PC-9 (cell line): ENCODE measurements around the gene ABCA2. TPM values are rescaled to one million over a fixed set of nuclear protein-coding genes. Genes with fewer than 3 reads are reported as not detected.

ENCODE experiments used
- BruUV-seq: library from RNA; stranded (reverse); fragments of 400-500 nt; replicated peaks from 2 replicates; lab custom pipeline; 2021; lab: Mats Ljungman, UMichigan
- CTCF ChIA-PET: fragments of 300-600 bp; sonication (Branson Sonifier 250); formaldehyde crosslinking; loops from one replicate; lab custom pipeline; 2022; ENCODE audit warnings: antibody characterized with exemption; lab: Charles Lee
- POLR2A ChIA-PET: fragments of 300-600 bp; sonication (Branson Sonifier 250); formaldehyde crosslinking; loops from one replicate; lab custom pipeline; 2022; ENCODE audit warnings: antibody characterized with exemption; ENCODE audit not compliant: unreplicated experiment; lab: Charles Lee
- DNase-seq, 2 experiments: peaks; one replicate each; pipeline versions ENCODE4 v3.0.0 to v3.0.0-alpha.2; 2015 to 2022; ENCODE audit warnings: mixed read lengths in 1 of 2
- H2AFZ ChIP-seq: fragments of 200-600 bp; sonication (generic); 2 replicates; pipeline ENCODE4 v1.8.1; 2017; ENCODE audit warnings: antibody characterized with exemption
- H3F3A ChIP-seq: fragments of 200-600 bp; sonication (generic); 2 replicates; pipeline ENCODE4 v1.8.1; 2017; ENCODE audit warnings: antibody characterized with exemption, mild to moderate bottlenecking, low read depth; ENCODE audit not compliant: insufficient read depth
- H3K27ac ChIP-seq: fragments of 200-600 bp; sonication (generic); 2 replicates; pipeline ENCODE4 v1.6.1; 2016; ENCODE audit warnings: mixed run types
- H3K27me3 ChIP-seq: fragments of 200-600 bp; sonication (generic); 2 replicates; pipeline ENCODE4 v1.6.1; 2016; ENCODE audit warnings: low read depth, mixed run types; ENCODE audit not compliant: insufficient read depth
- H3K36me3 ChIP-seq: fragments of 200-600 bp; sonication (generic); 2 replicates; pipeline ENCODE4 v1.6.1; 2016; ENCODE audit warnings: low read depth, mixed run types
- H3K4me1 ChIP-seq: fragments of 200-600 bp; sonication (generic); replicated peaks from 2 replicates; pipeline ENCODE4 v1.6.1; 2016; ENCODE audit warnings: mixed run types; ENCODE audit not compliant: insufficient read depth
- H3K4me2 ChIP-seq: fragments of 200-600 bp; sonication (generic); 2 replicates; pipeline ENCODE4 v1.6.1; 2017; ENCODE audit warnings: mixed run types
- H3K4me3 ChIP-seq: fragments of 200-600 bp; sonication (generic); 2 replicates; pipeline ENCODE4 v1.6.1; 2016; ENCODE audit warnings: mixed run types
- H3K79me2 ChIP-seq: fragments of 200-600 bp; sonication (generic); 2 replicates; pipeline ENCODE4 v1.6.1; 2017; ENCODE audit warnings: low read depth, mixed run types
- H3K9me2 ChIP-seq: fragments of 200-600 bp; sonication (generic); 2 replicates; pipeline ENCODE4 v1.8.1; 2017; ENCODE audit warnings: mild to moderate bottlenecking; ENCODE audit not compliant: insufficient read depth
- H3K9me3 ChIP-seq: fragments of 200-600 bp; sonication (generic); 2 replicates; pipeline ENCODE4 v1.8.1; 2016; ENCODE audit warnings: low read depth; ENCODE audit not compliant: insufficient read depth
- H4K20me1 ChIP-seq: fragments of 200-600 bp; sonication (generic); 2 replicates; pipeline ENCODE4 v1.8.1; 2017; ENCODE audit not compliant: insufficient read depth
- CTCF ChIP-seq: fragments of 200-600 bp; sonication (generic); conservative IDR thresholded peaks from 2 replicates; pipeline ENCODE4 v1.6.1; 2017; ENCODE audit warnings: mixed run types, antibody characterized with exemption, mild to moderate bottlenecking, moderate library complexity
- EZH2 ChIP-seq: fragments of 200-600 bp; sonication (generic); IDR thresholded peaks from 2 replicates; pipeline ENCODE4 v1.8.0; 2017; ENCODE audit warnings: antibody characterized with exemption, low read depth
- intact Hi-C: fragments of 100-400 bp; cut with micrococcal nuclease; formaldehyde crosslinking; loops from one replicate; pipeline ENCODE4 v1.10.0; 2022; ENCODE audit not compliant: unreplicated experiment
- total RNA-seq: library from RNA; stranded (reverse); gene quantifications from 2 replicates; pipeline ENCODE4 v1.2.3, GENCODE V29; 2021

The ABCA2 gene
- total RNA-seq, 1 experiment from 2014 or later, result 79.2 TPM

- peak within 1 kb of the TSS; percentile 63 for H2AFZ ChIP-seq
- BruUV-seq, result no TSS peak
- intact Hi-C loops, result loop anchor here (1.0 kb wide), 2 partner anchors 16 to 157 kb away; partner anchors contain the start of genes MAN1B1 and RNF224
Observed at GRCh38 chr9:137070201-137070905, 42.3 kb upstream of the ABCA2 start, which contains the start of gene SAPCD2. SAPCD2 (minus strand) TSS chr9:137070557; CDS start chr9:137070460, 97 bp downstream.

GRCh38 chr9:137069508-137070091, 41.6 kb upstream of the ABCA2 start:
- no peaks in the 10 kb centered on the region for H3K27me3 ChIP-seq
- H3K9me2 ChIP-seq, result no peaks in the 10 kb centered on the region
- intact Hi-C loops, result loop anchor here (1.0 kb wide), 2 partner anchors 17 to 158 kb away; partner anchors contain the start of genes MAN1B1 and RNF224
- peaks cover 10% of the 10 kb centered on the region; the same call in 1 of the 2 replicates for H4K20me1 ChIP-seq
- H2AFZ ChIP-seq, result no peak overlapping the region; the same call in 1 of the 2 replicates
- ChIA-PET POLR2A (interaction anchor here (0.6 to 0.7 kb wide), 2 partner anchors 35 to 80 kb away, joined by 3 to 10 read pairs; no protein-coding TSS in a partner anchor), CTCF (interaction anchor here (0.5 to 2.0 kb wide), 7 partner anchors 9 to 357 kb away, joined by 3 to 10 read pairs (median 5); partner anchors contain the start of gene DIPK1B)
- H3K4me1 ChIP-seq, result peaks cover 25% of the 10 kb centered on the region
- H3K9me3 ChIP-seq, result no peaks in the 10 kb centered on the region
- TF ChIP-seq EZH2 (no peak), CTCF (no peak)
- peak overlapping the region; percentile 90 for H3K4me2 ChIP-seq
- no peak overlapping the region for H3K27ac ChIP-seq
- no peak for DNase-seq
- no TSS peak for BruUV-seq
- H3K79me2 ChIP-seq, result peaks cover 18% of the 10 kb centered on the region; the same call in 1 of the 2 replicates
- H3F3A ChIP-seq, result peaks cover 23% of the 10 kb centered on the region
- H3K36me3 ChIP-seq, result no peaks in the 10 kb centered on the region
- peak overlapping the region; percentile 67 for H3K4me3 ChIP-seq

More at GRCh38 chr9:137070201-137070905, 42.3 kb upstream of the ABCA2 start, which contains the start of gene SAPCD2:
- Histone ChIP-seq H3K4me2 (peak within 1 kb of the TSS; percentile 90), H3K27me3 (no peaks in the 10 kb centered on the region), H3K4me1 (peaks cover 25% of the 10 kb centered on the region), H4K20me1 (peaks cover 10% of the 10 kb centered on the region; the same call in 1 of the 2 replicates), H3K9me3 (no peaks in the 10 kb centered on the region), H3F3A (peaks cover 23% of the 10 kb centered on the region), H3K79me2 (peaks cover 18% of the 10 kb centered on the region; the same call in 1 of the 2 replicates), H3K27ac (no peak within 1 kb of the TSS), H3K4me3 (peak within 1 kb of the TSS; percentile 67), H3K36me3 (no peaks in the 10 kb centered on the region), H3K9me2 (no peaks in the 10 kb centered on the region)
- CTCF ChIA-PET, result interaction anchor here (0.5 to 2.0 kb wide), 11 partner anchors 10 to 358 kb away, joined by 3 to 10 read pairs (median 5); partner anchors contain the start of gene DIPK1B
- TF ChIP-seq EZH2 (no peak), CTCF (no peak)
- peak; percentile 87 to 96 for DNase-seq
- POLR2A ChIA-PET, result interaction anchor here (0.5 to 1.1 kb wide), 6 partner anchors 15 to 270 kb away, joined by 4 to 15 read pairs (median 6); partner anchors contain the start of genes CLIC3, MAN1B1 and TUBB4B
